Lung (tissue), 12 donors: ENCODE data around the gene CHAF1A. TPM values are rescaled to one million over a fixed set of nuclear protein-coding genes. Genes with fewer than 3 reads are reported as not detected.
A peak's percentile ranks its signal among the peaks of the same experiment; 100 is the strongest.

ENCODE experiments used
- ATAC-seq: fragments of 200-7000 bp; cut with Tn5 transposase; one replicate; pipeline ENCODE4 v1.9.1; 2020; ENCODE audit warnings: moderate number of reproducible peaks; ENCODE audit not compliant: insufficient read depth, low FRiP score
- DNase-seq, 3 donors: peaks; one replicate each; pipeline ENCODE4 v3.0.0-alpha.2; 2013 to 2017
- H3K27ac ChIP-seq, 2 donors: one replicate each; pipeline ENCODE4 v1.5.1; 2013; ENCODE audit warnings: mild to moderate bottlenecking in 2 of 2, moderate library complexity in 2 of 2, control low read depth in 1 of 2, inconsistent platforms in 1 of 2, low read depth in 1 of 2, low read length in 1 of 2
- H3K27me3 ChIP-seq, 3 donors: one replicate each; pipeline ENCODE4 v1.5.1; 2013; ENCODE audit warnings: low read length in 2 of 3; ENCODE audit not compliant: control insufficient read depth in 3 of 3, insufficient read depth in 3 of 3
- H3K36me3 ChIP-seq, 4 donors: one replicate each; pipeline ENCODE4 v1.5.1; 2013; ENCODE audit warnings: low read length in 4 of 4, mild to moderate bottlenecking in 1 of 4, moderate library complexity in 1 of 4; ENCODE audit not compliant: control insufficient read depth in 4 of 4, insufficient read depth in 4 of 4
- H3K4me1 ChIP-seq, 5 donors: one replicate each; pipeline ENCODE4 v1.5.1; 2013; ENCODE audit warnings: low read length in 5 of 5, mild to moderate bottlenecking in 2 of 5, moderate library complexity in 1 of 5; ENCODE audit not compliant: control insufficient read depth in 5 of 5, insufficient read depth in 5 of 5
- H3K4me3 ChIP-seq: one replicate; pipeline ENCODE4 v1.5.1; 2013; ENCODE audit warnings: mild to moderate bottlenecking, control low read depth, moderate library complexity
- H3K9ac ChIP-seq, 2 donors: one replicate each; pipeline ENCODE4 v1.5.1; 2013; ENCODE audit warnings: low read length in 2 of 2, control low read depth in 1 of 2; ENCODE audit not compliant: insufficient read depth in 1 of 2
- H3K9me3 ChIP-seq, 4 donors: one replicate each; pipeline ENCODE4 v1.5.1; 2013; ENCODE audit warnings: low read length in 3 of 4, mild to moderate bottlenecking in 1 of 4, moderate library complexity in 1 of 4; ENCODE audit not compliant: control insufficient read depth in 4 of 4, insufficient read depth in 3 of 4
- whole genome bisulfite sequencing, 2 donors: extraction: QIAGEN DNeasy Blood & Tissue Kit; methylation state at CpG; one replicate each; pipeline ENCODE4 v1.1.7; 2013; 5-methylcytosine and 5-hydroxymethylcytosine counted together
- polyA plus RNA-seq, 2 donors: library from polyadenylated mRNA; stranded (reverse); fragments of 200-250 nt; gene quantifications; one replicate each; pipeline ENCODE4 v1.2.1, GENCODE V29; 2013
- total RNA-seq, 2 donors: library from RNA; depleted of rRNA in 1 of 2; stranded (reverse); fragments of >200 nt in 1 of 2; gene quantifications; one replicate each; pipeline ENCODE4 v1.2.1, GENCODE V29; 2014 to 2021
- TF ChIP-seq, protein P1 (sequence below): IDR thresholded peaks from 2 replicates; pipeline ENCODE4 v1.5.1; 2012; ENCODE audit warnings: mild to moderate bottlenecking; ENCODE audit errors: control extremely low read depth, extremely low read depth
- donor health status: control.
- donor health status: control.
- donor health status: Bipolar disorder and iron deficiency.
- donor health status: healthy.
- donor health status: DM: yes; HTN: yes; CAD: no.

The CHAF1A gene
- total and polyA plus RNA-seq, 4 donors, result 6.8 to 16.7 (median 8.7) TPM

DNA sequence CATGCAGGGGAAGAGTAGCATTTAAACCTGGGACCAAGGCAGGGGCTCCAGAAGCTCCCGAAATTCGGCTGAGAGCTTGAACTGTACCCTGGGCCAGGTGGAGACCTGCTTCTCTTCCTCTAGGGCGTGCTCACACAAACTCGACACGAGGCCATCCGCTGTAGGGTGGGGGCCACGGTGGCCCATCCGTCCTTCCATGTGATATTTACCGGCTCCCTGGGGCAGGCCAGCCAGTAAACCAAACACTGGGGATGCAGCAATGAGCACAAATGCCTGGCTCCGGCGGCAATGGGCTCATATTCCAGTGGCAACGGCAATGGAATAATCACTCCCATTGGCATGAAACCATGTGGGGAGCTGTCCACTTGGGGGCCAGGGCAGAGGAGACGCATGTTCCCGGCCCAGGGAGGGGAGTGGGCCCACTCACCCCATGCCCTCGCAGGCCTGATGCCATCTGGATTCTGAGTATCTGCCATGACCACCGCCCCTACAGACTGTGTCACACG is 12.9 kb upstream of the CHAF1A start:
- TF ChIP-seq, protein P1, sequence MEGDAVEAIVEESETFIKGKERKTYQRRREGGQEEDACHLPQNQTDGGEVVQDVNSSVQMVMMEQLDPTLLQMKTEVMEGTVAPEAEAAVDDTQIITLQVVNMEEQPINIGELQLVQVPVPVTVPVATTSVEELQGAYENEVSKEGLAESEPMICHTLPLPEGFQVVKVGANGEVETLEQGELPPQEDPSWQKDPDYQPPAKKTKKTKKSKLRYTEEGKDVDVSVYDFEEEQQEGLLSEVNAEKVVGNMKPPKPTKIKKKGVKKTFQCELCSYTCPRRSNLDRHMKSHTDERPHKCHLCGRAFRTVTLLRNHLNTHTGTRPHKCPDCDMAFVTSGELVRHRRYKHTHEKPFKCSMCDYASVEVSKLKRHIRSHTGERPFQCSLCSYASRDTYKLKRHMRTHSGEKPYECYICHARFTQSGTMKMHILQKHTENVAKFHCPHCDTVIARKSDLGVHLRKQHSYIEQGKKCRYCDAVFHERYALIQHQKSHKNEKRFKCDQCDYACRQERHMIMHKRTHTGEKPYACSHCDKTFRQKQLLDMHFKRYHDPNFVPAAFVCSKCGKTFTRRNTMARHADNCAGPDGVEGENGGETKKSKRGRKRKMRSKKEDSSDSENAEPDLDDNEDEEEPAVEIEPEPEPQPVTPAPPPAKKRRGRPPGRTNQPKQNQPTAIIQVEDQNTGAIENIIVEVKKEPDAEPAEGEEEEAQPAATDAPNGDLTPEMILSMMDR, result no peak
- Histone ChIP-seq H3K27me3 (no peaks in the 10 kb centered on the region), H3K4me1 (peaks cover 10 to 71% (median 38%) of the 10 kb centered on the region in 5 donors), H3K9ac (peak overlapping the region; percentile 3 to 39), H3K9me3 (no peaks in the 10 kb centered on the region), H3K4me3 (no peak overlapping the region), H3K36me3 (peaks cover 0 to 6% (median 2%) of the 10 kb centered on the region in 4 donors), H3K27ac (peak overlapping the region in 1 of 2 donors; percentile 78)
- DNase-seq (no peak), ATAC-seq (no peak)
- WGBS, 2 donors, result 56 to 66% methylated on average over 17 of the region's 17 CpGs

DNA sequence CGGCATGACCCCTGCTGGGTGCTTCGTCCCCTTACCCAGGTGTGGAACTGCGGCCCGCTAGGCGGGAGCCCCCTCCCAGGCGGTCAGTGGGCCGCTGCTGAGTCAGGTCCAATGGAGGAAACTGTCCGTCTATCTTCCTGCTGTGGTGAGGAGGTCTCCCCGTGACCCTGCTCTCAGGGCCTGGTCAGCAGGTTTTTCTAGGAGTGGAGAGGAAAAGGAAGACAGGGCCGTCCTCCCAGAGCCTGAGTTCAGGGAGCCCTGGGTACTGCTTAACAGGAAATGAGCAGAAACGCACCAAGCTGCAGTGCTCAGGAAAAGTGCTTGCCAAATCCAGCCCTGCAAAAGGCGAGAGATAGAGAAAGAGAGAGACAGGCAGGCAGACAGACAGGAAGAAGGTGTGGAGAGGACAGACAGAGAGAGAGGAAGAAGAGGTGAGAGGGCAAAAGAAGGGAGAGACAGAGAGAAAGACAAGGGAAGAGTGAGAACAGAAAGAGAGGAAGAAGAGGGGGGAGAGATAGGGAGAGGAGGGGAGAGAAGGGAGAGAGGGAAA is 12.3 kb upstream of the CHAF1A start:
- TF ChIP-seq, protein P1, result no peak
- Histone ChIP-seq H3K36me3 (peaks cover 0 to 10% (median 2%) of the 10 kb centered on the region in 4 donors), H3K4me3 (no peak overlapping the region), H3K27me3 (no peaks in the 10 kb centered on the region), H3K9me3 (no peaks in the 10 kb centered on the region), H3K27ac (peak overlapping the region; percentile 39 to 78), H3K9ac (peak overlapping the region; percentile 3 to 39), H3K4me1 (peaks cover 10 to 75% (median 42%) of the 10 kb centered on the region in 5 donors)
- ATAC-seq, result no peak
- 24 to 30% methylated on average over 12 of the region's 12 CpGs for WGBS, 2 donors
- peak in 2 of 3 donors; percentile 66 to 88 for DNase-seq

DNA sequence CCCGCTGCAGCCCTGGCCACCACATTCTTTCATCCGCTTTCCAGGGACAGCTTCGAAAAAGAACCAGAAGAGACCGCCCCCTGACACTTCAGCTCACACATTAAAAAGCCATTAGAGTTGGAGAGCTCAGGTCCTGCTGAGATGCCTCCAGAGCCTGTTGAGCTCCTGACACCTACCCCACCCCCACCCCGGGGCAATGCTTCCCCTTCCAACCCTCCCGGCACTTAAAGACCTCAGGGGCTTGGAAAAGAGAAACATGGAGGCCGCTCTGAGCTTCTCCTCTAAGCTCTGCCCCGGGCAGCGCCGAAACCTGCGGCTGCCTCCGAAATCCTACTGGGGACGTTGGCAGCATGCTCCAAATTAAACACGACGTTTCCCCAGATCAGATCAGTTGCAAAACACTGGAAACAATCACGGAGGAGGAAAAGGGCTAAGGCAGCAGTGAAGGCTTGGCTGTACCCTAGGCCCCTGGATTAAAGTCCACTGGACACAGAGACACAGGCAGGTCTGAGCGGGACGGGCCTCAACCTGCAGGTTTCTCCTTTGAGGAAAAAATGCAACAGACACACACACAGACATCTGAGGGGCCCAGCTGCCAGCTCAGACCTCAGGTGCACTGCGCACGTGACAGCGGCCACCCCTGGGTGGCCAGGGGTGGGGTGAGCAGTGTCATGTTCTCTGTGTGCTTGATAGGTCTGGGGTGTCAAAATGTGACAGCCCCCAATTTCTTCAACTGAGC is 11.7 kb upstream of the CHAF1A start:
- Histone ChIP-seq H3K4me3 (no peak overlapping the region), H3K27me3 (no peaks in the 10 kb centered on the region), H3K9ac (peak overlapping the region; percentile 39 to 63), H3K27ac (peak overlapping the region; percentile 39 to 78), H3K36me3 (peaks cover 0 to 12% (median 3%) of the 10 kb centered on the region in 4 donors), H3K4me1 (peaks cover 10 to 70% (median 42%) of the 10 kb centered on the region in 5 donors), H3K9me3 (no peaks in the 10 kb centered on the region)
- DNase-seq (peak; percentile 90 to 96 (median 96)), ATAC-seq (no peak)
- WGBS, 2 donors, result 33 to 34% methylated on average over 21 of the region's 21 CpGs
- TF ChIP-seq, protein P1, result no peak
